Tibial artery (tissue), 4 donors: Measurements from ENCODE around the gene B3GALNT2.
"Not testable (repeated sequence)": the region's sequence is repeated elsewhere in the genome, so short reads cannot be mapped to it uniquely, and the experiment has no call there.

Experiments used
- DNase-seq, 2 donors: peaks; one replicate each; pipeline ENCODE4 v3.0.0-alpha.2; 2019
- H3K27ac ChIP-seq, 2 donors: fragments of 200-600 bp; sonication (generic) in 1 of 2; 1 replicate in 1 of 2; 2 replicates in 1 of 2; pipeline ENCODE4 v1.5.1; 2018 to 2019; ENCODE audit warnings: mild to moderate bottlenecking in 1 of 2
- H3K27me3 ChIP-seq, 2 donors: fragments of 200-600 bp; sonication (generic) in 1 of 2; one replicate each; pipeline versions ENCODE4 v1.5.1 to v1.6.0; 2016 to 2019
- H3K36me3 ChIP-seq, 3 donors: fragments of 200-600 bp; sonication (generic) in 2 of 3; one replicate each; pipeline ENCODE4 v1.5.1; 2016 to 2019; ENCODE audit warnings: mild to moderate bottlenecking in 2 of 3
- H3K4me1 ChIP-seq, 4 donors: fragments of 200-600 bp; sonication (generic) in 2 of 4; 1 replicate in 3 of 4; 2 replicates in 1 of 4; pipeline ENCODE4 v1.5.1; 2016 to 2019
- H3K4me3 ChIP-seq, 2 donors: fragments of 200-600 bp; sonication (generic) in 1 of 2; 1 replicate in 1 of 2; 2 replicates in 1 of 2; pipeline ENCODE4 v1.5.1; 2018 to 2019; ENCODE audit warnings: mild to moderate bottlenecking in 2 of 2
- H3K9me3 ChIP-seq, 3 donors: fragments of 200-600 bp; sonication (generic) in 1 of 3; one replicate each; pipeline ENCODE4 v1.5.1; 2016 to 2019
- intact Hi-C: fragments of 100-400 bp; cut with DNase I; formaldehyde crosslinking; loops from one replicate; pipeline ENCODE4 v1.15.0; 2023; ENCODE audit warnings: low total_unique reads
- TF ChIP-seq, protein P1 (sequence below), 2 experiments: fragments of 200-600 bp in 1 of 2; fragments of 450-650 bp in 1 of 2; IDR thresholded peaks; one replicate each; pipeline ENCODE4 v1.5.1; 2017 to 2019; ENCODE audit warnings: antibody characterized with exemption in 2 of 2, mild to moderate bottlenecking in 1 of 2, moderate library complexity in 1 of 2

Gene B3GALNT2

DNA sequence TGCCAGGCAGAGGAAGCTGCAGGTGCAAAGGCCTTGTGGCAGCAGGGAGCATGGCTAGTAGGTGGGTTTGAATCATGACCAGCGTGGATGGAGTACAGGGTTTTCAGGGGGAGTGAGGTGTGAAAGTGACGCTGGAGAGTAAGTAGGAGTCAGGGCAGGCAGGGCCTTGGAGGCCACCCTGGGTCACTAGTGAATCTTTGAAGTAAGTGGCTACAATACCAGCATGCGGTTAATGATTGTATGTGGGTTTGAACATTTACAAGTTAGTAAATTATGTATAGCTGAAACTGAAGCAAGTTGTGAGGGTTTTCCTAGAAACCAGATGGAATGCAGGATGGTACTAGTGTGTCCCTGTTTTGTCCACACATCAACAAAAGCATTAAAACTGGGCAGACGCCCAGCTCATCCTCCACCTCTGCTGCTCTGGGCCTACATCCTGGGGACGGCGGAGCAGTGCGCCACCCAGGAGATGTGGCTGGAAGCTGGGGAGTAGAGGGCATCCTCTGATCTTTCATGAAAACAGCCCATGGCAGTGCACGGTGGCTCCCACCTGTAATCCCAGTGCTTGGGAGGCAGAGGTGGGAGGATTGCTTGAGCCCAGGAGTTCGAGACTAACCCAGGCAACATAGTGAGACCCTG is 41.2 kb upstream of the B3GALNT2 start:
- Histone ChIP-seq H3K4me1 (no peaks in the 10 kb centered on the region), H3K27me3 (peaks cover 0 to 5% of the 10 kb centered on the region in 2 donors), H3K9me3 (no peaks in the 10 kb centered on the region), H3K27ac (no peak overlapping the region), H3K36me3 (no peaks in the 10 kb centered on the region), H3K4me3 (no peak overlapping the region)
- no peak for DNase-seq
- intact Hi-C loops = no loop called here
- TF ChIP-seq, protein P1, sequence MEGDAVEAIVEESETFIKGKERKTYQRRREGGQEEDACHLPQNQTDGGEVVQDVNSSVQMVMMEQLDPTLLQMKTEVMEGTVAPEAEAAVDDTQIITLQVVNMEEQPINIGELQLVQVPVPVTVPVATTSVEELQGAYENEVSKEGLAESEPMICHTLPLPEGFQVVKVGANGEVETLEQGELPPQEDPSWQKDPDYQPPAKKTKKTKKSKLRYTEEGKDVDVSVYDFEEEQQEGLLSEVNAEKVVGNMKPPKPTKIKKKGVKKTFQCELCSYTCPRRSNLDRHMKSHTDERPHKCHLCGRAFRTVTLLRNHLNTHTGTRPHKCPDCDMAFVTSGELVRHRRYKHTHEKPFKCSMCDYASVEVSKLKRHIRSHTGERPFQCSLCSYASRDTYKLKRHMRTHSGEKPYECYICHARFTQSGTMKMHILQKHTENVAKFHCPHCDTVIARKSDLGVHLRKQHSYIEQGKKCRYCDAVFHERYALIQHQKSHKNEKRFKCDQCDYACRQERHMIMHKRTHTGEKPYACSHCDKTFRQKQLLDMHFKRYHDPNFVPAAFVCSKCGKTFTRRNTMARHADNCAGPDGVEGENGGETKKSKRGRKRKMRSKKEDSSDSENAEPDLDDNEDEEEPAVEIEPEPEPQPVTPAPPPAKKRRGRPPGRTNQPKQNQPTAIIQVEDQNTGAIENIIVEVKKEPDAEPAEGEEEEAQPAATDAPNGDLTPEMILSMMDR (IDR thresholded peaks at IDR 0.05) = no peak

DNA sequence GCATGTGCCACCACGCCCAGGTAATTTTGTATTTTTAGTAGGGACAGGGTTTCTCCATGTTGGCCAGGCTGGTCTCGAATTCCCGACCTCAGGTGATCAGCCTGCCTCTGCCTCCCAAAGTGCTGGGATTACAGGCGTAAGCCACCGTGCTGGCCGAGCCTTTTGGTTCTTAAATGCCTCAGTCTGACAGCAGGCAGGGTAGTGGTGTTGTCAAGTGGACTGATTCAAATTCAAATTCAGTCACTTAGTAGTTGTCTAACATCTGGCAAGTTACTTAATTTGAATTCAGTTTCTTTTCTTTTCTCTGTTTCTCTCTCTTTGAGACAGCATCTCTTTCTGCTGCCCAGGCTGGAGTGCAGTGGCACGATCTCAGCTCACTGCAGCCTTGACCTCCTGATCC is 38.6 kb upstream of the B3GALNT2 start:
- H3K9me3 ChIP-seq, DNase-seq, H3K27me3 ChIP-seq, H3K4me3 ChIP-seq, H3K4me1 ChIP-seq, H3K36me3 ChIP-seq, H3K27ac ChIP-seq, intact Hi-C loops: not testable (repeated sequence)

DNA sequence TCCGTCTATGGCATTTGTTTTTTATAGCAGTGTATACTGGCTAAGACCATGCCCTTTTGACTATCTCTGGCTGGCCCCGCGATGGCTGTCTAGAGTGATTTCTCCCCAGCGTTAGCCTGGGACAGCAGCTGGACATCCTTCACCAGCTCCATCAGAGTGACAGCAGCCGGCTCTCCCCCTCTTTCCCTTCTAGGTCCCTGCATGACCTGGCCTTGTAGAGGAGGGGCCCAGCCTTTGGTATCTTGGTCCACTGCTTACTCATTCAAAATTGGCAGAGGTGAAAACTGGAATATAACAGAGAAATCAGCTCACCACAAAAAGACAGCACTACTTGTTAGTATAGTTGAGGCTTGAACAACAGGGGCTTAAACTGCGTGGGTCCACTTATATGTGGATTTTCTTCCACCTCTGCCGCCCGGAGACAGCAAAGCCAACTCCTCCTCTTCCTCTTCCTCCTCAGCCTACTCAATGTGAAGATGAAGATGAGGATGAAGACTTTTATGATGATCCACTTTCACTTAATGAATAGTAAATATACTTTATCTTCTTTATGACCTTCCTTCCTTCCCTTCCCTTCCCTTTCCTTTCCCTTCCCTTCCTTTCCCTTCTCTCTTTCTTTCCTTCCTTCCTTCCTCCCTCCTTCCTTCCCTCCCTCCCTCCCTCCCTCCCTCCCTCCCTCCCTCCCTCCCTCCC is 29.4 kb upstream of the B3GALNT2 start:
- TF ChIP-seq, protein P1 (IDR thresholded peaks at IDR 0.05) = no peak
- H3K27ac ChIP-seq = no peak overlapping the region

DNA sequence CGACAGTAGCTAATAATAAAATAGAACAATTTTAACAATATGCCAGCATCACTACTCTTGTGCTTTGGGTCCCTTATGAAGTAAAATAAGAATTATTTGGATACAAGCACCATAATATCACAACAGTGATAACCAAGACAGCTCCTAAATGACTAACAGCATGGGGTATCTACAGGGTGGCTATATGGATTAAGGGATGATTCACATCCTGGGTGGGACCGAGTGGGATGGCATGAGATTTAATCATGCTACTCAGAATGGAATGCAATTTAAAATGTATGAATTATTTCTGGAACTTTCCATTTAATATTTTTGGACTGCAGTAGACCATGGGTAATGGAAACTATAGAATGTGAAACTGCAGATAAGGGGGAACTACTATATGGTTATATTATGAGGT is 28.1 kb upstream of the B3GALNT2 start:
- Histone ChIP-seq H3K27me3 (peaks cover 0 to 8% of the 10 kb centered on the region in 2 donors), H3K36me3 (no peaks in the 10 kb centered on the region), H3K4me3 (no peak overlapping the region), H3K4me1 (no peaks in the 10 kb centered on the region), H3K9me3 (peaks cover 0 to 3% (median 0%) of the 10 kb centered on the region in 3 donors), H3K27ac (no peak overlapping the region)
- intact Hi-C loops = no loop called here
- TF ChIP-seq, protein P1 (IDR thresholded peaks at IDR 0.05) = no peak
- no peak for DNase-seq

More for the DNA sequence above, 29.4 kb upstream of the B3GALNT2 start:
- DNase-seq = no peak
- Histone ChIP-seq H3K9me3 (peaks cover 0 to 3% (median 0%) of the 10 kb centered on the region in 3 donors), H3K4me3 (no peak overlapping the region), H3K4me1 (no peaks in the 10 kb centered on the region), H3K27me3 (peaks cover 0 to 8% of the 10 kb centered on the region in 2 donors), H3K36me3 (no peaks in the 10 kb centered on the region)
- intact Hi-C loops = no loop called here

DNA sequence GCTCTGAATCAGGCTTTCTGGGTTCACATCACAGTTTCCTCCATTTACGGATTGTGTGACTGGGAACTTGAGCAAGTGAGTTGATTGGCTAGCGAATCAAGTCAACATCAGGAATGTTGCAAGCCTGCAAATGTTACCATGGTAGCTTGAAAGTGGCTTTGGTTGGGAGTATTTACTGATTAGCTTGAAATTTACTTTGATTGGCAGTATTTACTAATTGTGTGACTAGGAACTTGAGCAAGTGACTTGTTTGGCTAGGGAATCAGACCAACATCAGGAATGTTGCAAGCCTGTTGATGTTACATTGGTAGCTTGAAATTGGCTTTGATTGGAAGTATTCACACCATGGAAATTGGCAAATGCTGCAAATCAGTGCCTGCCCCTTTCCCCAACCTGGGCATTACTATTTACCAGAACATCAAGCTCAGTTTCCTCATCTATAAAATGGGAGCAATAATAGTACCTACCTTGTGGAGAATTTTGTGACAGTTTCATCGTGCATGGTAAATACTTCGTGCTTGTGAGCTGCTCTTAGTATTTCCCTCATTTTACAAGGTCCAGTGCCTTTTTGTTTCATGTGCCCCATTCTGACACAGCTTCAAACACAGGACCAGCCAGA is 23.1 kb upstream of the B3GALNT2 start:
- Histone ChIP-seq H3K27ac (no peak overlapping the region), H3K27me3 (no peaks in the 10 kb centered on the region), H3K36me3 (no peaks in the 10 kb centered on the region), H3K4me1 (no peaks in the 10 kb centered on the region), H3K9me3 (peaks cover 0 to 3% (median 0%) of the 10 kb centered on the region in 3 donors), H3K4me3 (no peak overlapping the region)
- intact Hi-C loops = loop anchor here (10.0 kb wide), 1 partner anchor 117 kb away; the partner anchor contains the start of gene GNG4
- no peak for DNase-seq
- TF ChIP-seq, protein P1 (IDR thresholded peaks at IDR 0.05) = no peak

DNA sequence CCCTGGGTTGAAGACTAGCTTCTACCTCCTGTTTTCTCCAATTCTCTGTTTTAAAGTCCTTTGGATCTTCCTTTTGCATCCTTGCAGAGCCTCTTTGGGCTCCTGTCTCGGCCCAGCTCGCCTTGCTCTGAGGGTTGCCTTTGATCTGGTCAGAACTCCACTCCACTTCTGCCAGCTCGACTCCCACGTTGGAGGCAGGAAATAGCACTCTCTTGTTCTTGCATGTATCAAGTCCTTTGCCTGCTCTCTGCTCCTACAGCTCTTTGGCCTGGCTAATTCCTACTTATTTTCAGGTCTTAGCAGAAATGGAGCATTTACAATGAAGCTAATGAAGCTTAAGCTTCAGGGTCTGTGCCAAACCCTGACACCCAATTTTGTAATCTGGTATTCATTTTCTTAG is 21.1 kb upstream of the B3GALNT2 start:
- no peaks in the 10 kb centered on the region for H3K36me3 ChIP-seq
- intact Hi-C loops = loop anchor here (10.0 kb wide), 1 partner anchor 119 kb away; the partner anchor contains the start of gene GNG4
- no peaks in the 10 kb centered on the region for H3K9me3 ChIP-seq
- no peak overlapping the region for H3K27ac ChIP-seq
- H3K27me3 ChIP-seq = no peaks in the 10 kb centered on the region
- H3K4me1 ChIP-seq = no peaks in the 10 kb centered on the region
- TF ChIP-seq, protein P1 (IDR thresholded peaks at IDR 0.05) = no peak
- no peak overlapping the region for H3K4me3 ChIP-seq
- DNase-seq = no peak
